ENCODE measurements around the gene MCF2L2. TPM values are rescaled to one million over a fixed set of nuclear protein-coding genes. Genes with fewer than 3 reads are reported as not detected.

MCF2L2 gene
- total RNA-seq, 1 donor from 2014 or later, result 0.72 TPM

DNA sequence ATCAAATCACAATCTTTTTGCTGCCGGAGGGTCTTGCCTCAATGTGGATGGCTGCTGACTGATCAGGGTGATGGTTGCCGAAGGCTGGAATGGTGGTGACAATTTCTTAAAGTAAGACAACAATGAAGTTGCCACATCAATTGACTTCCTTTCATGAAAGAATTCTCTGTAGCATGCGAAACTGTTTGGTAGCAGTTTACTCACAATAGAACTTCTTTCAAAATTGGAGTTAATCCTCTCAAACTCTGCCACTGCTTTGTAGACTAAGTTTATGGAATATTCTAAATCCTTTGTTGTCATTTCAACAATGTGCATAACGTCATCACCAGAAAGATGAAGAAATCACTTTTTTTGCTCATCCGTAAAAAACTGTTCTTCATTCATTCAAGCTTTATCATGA, 109.5 kb downstream of the MCF2L2 start:
- no peak for ATAC-seq

DNA sequence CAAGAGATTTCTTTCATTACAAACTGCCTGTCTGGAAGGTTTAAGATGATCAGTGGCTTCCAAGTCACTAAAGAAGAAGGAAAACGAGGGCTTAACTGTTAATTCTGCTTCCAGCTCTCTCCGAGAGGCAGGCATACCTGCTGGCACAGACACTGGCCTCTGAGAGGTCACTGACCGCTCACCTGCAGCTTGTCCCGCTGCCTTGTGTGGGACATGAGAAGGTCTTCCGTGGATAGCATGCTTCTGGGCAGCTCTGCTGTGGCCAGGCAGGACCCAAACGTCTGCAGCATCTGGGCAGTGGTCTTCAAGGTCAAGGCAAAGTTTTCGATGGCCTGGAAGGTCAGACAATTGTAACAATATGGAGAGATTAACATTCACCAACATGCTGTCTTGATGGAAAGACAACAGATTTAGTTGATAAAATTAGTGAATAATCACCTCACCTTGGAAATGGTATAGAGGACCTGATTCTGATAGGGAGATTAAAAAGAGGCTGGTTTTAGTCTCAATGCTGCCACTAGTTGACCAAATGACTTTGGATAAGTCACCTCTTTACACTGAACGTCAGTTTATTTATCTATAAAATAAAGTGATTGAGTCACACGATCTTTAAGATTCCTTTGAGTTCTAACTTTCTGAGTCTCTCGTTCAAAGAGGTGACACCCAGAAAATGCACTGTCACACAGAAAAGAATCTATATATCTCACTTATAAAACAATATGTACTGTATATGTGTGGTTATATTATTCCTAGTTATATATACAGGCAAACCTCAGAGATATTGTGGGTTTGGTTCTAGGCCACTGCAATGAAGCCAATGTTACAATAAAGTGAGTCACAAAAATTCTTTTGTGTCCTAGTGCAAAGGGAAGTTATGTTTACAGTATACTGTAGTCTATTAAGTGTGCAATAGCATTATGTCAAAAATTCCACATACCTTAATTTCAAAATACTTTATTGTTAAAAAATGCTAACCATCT, 110.2 kb downstream of the MCF2L2 start:
- peak; percentile 58 for ATAC-seq

DNA sequence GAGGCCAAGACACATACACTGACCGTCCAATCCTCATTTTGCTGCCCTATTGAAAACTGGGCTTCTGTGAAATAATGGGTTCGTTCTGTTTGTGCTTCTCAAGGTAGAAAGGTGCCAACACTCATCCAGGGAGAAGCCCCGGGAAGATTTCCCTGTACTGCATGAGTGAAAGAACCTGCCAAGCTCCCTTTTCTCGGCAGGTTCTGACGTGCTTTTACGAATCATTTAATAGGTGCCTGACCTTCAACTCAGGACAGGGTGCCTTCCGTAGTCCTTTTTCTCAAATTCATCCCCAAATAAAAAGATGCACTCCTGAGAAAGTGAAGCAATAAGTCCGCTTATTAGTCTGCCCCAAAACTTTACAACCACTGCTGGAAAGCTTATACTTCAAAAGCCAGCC, 111.1 kb downstream of the MCF2L2 start:
- ATAC-seq, result peak; percentile 82

DNA sequence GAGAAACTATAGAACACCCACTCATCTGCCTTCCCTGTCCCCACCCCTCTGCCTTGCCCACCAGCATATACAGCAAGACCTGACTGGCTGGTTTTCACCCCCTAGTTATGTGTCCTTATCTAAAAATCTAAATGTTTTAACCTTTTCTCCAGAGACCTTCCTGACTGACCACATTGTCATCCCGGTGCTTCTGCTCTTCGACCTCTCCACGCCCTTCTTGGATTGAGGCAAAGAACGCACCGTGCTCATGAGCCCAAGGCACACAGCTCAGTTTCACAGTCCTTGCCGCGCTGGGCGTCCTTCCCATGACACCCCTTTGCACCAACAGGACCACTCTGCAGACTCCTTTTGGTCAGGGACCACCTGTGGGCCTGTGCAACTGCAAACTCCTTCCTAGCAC, 112.7 kb downstream of the MCF2L2 start:
- ATAC-seq, result no peak

DNA sequence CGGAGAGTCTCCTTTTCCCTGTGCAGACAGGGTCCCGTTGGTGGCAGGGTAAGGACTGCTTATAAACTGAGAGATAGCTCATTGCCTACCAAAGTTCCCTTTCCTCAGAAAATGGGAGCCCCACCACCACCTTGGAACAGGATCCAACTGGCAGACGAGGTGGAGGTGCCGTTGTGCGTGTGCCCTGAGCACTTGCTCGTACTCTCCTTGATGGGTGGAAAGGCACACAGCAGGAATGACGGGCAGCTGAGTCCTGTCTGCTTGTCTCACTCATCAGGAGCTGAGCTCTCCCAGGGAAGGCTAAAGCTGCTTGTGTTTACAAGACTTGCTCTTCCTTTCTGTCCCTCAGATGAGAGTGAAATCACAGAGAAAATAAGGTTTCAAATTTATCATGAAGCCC, 114.7 kb downstream of the MCF2L2 start:
- no peak for ATAC-seq

DNA sequence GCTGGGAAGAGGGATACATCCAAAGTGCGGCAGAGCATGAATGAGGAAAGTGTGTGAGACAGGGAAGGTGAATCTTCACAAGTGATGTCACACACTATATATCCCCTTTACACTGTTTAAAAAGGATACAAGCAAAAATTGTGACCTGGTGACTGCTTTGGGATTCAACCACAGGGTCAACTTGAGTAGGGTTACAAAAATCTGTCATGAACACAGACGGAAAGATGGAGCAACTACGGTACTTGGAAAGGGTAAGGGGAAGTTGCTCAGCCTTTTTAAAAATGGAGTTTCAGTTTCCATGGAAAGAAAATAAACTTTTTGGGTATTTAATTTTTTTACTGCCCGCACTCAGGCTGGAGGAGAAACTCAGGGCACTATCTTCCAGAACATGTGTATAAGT, 115.1 kb downstream of the MCF2L2 start:
- ATAC-seq, result no peak

DNA sequence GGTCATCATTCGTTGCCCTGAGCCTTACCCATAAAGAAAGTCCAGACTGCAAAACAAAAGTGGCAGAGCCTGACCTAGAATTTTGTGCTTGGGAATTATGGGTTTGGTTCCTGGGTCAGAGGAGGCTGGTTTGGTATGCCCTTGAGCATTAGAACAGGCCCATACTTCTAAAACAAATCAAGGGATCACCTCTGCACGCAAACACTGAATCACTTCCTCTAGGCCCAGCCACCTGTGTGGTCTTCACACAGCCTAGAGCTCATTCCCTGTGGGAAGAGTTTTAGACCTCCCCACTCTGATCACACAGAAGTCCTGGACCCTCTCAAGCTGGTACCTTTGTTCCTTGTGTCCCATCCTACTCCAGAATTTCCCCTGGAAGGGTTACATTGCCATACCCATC, 116.0 kb downstream of the MCF2L2 start:
- ATAC-seq, result no peak

DNA sequence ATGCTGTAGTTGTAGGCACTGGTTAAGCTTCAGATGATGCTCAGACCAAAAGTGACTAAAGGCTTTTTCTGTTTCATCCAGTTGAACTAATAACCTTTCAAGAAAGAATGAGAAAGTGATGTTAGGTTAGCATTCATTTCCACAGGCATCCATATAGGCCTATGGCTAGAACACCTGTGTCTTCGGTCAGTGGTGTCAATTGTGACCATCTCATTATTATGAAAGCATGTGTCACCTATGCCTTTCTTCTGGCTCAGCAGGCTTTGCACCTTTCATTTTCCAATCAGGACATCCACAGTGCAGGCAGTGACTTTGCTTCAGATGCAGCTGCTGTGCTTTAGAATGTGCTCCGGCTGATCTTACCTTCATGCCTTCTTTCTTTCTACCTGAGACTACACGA, 117.5 kb downstream of the MCF2L2 start:
- ATAC-seq, result peak; percentile 24

DNA sequence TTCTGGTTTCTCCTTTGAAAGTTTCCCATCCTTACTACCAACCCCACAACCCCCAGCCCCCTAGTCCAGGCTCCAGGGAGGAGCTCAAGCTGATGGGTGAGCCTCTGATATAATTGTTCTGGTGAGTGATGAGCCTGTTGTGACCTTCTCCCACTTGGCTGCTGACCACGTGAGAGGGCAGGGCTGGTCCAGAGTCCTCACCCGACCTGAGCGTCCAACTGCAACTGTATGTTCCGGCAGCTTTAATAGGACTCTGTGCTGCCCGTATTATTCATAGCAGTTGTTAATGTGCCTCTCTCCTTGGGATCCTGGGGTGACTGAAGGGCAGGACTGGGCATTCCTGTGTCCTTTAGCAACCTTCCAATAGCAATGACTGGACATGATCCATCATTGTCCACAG, 119.1 kb downstream of the MCF2L2 start:
- ATAC-seq, result peak; percentile 32

DNA sequence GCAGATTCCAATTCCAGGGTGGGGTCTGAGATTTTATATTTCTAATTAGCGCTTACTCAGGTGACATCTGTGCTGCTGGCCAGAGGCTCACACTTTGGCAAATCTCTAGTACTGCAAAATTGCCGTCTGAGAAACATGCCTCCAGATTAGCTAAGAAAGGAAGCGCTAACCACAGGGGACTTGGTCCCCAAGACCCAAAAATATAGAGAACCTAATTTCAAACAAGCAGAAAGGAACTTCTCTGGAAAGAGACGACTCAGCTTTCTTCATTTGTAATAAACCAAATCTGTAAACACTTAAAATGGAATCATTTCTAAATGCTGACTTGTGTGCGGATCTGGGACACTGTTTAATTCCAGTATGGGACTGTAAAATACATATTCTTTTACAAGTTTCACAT, 119.7 kb downstream of the MCF2L2 start:
- ATAC-seq, result no peak

DNA sequence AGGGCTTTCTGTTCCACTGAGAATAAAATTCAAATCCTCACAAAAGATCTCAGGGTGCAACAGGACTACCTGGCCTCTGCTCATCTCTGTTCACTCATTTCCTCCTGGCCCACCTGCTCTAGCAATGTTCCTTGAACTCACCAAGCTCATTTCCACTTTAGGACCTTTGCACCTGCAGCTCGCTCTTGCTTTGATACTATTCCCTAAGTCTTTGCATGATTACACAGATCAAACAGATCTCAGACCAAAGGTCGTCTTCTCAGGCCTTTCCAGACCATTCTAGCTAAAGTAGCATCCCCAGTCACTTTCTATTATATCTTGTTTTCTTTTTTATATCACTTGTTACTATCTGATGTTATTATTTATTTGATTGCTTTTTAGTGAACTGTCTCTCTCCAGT, 120.7 kb downstream of the MCF2L2 start:
- ATAC-seq, result no peak

DNA sequence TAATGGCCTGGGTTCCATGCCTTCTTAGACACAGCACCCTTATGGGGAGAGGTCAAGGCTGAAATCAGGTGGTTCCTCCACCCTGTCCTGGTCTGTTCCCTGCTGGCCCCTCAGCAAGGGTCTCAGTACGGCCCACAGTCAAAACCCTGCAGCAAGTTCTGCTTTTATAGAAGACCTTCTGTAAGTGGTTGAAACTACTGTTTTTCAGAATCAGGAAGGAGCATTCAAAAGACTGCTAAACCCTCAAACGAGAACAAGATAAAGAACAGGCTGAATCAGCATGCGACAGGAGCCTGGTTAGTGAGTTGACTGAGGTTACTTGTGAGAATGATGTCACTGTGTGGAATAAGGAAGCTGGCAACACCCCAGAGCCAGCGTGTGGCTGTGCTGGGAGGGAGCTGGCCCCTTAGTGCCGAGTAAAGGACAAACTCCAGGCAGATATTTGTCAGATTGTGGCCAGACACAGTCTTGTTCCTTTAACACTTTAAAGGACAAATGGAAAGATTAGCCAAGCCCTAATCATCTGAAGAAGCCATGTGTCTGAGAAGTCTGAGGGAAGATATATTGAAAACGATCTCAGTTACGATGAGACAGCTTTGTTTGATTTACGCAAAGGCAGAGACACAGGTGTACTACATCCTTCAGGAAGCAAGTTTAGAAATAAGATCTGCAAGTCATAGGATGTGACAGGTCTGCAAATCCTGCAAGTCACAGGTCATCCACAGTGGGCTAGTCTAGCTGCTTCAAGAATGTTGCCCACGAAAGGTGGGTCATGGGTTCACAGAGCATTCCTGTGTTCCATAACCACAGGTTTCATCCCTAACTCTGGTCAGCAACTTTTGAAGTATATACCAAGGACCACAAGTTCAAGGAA, 121.4 kb downstream of the MCF2L2 start:
- ATAC-seq, result peak; percentile 88

DNA sequence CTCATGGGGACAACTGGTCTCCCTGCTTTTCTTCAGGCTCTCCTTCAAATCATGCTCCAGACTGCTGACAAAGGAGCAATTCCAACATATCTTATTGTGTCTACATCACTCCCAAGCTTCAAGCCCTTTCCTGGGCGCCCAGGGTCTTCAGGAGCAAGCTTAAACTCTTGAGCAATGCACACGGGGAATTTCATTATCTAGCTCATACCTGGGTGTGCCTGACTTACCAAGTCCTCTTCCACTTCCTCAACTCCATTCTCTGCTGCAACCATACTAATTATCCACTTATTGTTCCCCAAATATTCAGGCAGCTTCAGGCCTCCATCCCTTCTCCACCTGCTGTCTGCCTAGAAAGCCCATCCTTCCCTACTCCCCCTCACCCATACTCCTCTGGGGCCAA, 124.7 kb downstream of the MCF2L2 start:
- no peak for ATAC-seq

DNA sequence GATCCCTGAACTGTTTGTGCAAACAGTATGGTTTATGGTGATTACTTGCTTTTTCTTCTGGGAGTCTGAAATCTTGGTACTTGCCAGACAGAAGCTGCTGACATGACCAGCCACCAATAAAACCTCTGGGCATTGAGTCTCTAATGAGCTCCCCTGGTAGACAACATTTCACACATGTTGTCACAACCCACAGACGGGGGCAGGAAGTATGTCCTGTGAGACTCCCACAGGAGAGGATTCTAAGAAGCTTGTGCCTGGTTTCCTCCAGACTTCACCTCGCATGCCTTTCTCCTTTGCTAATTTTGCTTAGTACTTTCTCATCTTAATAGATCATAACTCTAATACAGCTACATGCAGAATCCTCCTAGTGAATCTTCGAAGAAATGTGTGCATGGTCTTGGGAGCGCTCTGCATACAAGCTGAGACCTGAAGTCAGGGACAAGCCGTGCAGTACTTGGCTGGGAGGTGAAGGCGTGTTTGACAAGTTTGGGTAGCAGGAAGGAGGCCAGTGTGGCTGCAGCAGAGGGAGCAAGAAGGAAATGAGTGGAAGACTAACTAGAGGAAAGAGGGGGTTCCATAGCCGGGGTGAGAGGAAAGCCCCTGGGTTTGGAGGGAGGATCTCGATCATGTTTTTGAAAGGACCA, 126.4 kb downstream of the MCF2L2 start:
- peak; percentile 75 for ATAC-seq

DNA sequence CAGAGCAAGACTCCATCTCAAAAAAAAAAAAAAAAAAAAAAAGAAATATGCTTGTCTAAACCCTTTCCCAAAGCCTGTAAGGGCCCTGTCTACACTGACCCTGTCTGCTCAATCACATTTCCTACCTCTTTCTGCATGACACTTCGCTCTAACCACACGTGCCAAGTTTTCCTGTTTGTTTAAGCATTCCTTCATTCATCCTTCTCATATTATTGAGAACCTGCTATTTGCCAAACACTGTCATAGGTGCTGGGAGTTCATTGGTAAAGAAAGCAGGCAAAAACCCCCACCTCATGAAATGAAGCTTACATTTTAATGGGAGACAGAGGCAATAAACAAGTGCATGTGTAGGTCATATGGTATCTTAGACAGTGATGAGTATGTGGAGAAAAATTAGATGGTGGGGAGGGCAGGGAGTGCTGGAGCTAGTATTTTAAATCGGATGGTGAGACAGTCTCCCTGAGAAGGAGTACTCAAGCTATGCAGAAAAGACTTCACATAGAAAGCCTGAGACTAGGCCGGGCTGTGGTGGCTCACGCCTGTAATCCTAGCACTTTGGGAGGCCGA, 127.3 kb downstream of the MCF2L2 start:
- no peak for ATAC-seq

DNA sequence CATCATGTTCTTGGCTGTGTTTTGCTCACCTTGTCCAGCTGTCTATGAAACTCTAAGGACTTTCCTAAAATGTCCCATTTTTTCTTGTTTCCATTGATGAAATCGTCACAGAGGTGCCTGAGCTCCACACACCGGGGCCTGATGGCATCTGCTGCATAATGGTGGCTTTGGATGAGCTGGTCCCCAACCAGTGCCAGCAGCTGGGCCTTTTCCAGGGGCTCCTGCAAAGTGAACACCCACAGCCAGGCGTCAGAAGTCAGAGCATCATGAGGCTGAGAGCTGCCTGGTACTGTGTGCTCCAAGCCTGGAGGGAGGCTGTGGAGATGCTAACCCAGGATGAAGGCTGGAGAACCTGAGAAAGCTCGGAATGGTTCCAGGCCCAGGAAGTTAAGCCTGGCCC, 128.4 kb downstream of the MCF2L2 start:
- no peak for ATAC-seq

DNA sequence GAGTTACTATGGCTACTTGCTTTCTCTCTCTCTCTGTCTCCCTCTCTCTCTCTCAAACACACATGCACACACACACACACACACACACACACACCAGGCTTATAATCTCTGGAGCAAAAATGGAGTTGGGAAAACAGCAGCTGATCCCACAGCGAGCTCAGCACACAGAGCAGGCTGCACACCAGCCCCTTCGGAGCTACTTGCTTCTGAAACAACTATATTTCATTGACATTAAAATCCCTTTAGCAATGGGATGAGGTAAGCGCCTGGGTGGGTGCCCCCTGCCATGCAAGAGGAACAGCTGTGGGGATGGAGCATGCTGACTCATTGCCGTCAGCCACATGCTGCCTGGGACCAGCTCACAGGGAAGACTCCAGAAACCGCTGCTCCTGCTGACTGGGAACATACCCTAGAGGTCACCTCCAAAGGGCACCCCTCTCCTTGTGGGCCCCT, 129.7 kb downstream of the MCF2L2 start:
- ATAC-seq, result peak; percentile 39

DNA sequence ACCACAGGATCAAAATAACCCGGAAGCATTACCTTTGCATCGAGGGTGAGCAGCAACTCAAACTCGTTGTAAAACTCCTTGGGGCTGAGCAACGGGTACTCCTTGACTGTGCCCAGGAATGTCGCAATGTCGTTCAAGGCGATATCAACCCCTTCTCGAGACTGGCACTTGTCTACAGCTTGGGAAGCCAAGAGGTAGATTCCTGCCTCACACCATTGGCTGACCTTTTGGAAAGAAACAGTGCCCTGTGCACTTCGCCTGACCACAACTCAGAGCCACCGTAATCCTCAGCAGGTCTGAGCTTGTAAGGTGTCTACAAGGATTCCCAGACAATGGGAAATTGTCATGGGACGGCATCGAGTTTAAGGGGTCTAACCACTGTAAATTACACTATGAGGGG, 131.5 kb downstream of the MCF2L2 start:
- ATAC-seq, result no peak

DNA sequence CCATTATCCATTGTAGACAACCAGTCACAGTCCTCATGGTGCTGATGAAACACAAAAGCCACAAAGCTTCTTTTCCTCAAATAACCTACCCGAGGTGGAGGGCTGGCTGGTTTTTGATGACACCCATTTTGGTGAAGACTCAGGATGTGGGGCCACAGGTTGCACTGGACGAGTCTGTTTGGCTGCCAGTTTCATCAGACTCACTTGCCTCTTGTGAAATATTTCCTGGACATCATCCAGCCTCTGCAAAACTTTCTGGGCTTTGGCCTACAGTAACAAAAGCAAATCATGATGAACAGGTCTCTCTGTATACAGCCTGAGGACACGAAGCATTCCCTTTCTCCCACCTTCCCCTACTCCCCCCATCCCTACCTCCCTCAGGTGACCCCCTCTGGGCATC, 133.2 kb downstream of the MCF2L2 start:
- peak; percentile 89 for ATAC-seq

DNA sequence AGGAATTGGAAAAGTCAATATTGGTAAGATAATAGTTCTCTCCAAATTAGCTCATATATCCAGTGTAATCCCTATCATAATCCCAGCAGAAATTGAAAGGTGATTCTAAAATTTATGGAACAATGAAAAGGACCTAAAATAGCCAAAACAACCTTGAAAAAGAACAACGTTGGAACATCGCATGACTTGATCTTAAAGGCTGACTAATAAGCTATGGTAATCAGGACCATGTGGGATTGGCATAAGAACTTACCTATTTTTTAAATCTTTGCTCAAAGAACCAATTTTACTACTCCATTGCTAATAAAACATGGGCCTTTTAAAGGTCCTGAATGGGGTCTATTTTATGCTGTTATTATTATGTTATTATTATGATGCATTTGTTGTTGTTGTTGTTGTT, 134.5 kb downstream of the MCF2L2 start:
- ATAC-seq, result no peak

DNA sequence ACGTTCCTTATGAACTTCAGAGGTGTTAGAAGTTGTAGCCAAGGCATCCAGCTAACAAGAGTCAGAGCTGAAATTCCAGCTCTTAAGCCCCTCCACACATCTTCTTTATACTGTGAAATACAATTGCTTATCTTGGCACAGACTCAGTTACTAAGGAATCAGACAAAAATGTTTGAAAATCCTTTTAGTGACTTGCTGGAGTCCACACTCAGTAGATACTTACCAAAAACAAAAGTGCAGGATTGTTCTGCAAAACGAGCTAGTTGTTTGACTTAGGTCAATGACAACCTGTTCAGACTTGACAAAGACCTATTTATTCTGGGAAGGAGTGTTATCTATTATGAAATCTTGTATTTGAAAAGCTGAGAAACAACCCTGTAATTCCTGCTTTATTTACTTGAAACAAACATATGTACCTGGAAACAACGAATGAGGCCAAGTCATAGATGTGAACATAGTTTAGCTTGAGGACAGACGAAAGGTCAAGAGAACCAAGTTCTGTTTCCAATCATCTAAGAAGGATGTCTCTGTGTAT, 136.9 kb downstream of the MCF2L2 start:
- ATAC-seq, result peak; percentile 60

DNA sequence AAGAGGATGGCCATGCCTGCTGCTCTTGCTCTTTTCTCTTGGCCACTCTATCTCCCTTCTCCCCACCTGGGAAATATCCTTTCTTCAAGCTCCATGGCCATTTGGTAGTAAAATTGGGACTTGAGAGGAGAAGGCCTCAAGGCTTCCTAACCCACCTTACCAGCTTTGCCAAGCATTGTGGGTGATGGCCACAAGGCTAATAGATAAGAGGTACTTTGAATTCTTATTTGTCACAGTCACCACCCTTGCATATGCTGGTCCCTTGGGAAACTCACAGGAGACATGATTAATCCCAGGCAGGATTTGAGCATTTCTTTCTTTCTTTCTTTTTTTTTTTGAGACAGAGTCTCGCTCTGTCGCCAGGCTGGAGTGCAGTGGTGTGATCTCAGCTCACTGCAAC, 138.2 kb downstream of the MCF2L2 start:
- ATAC-seq, result no peak

All from esophagus mucosa (tissue), 1 donor.